Neuronal stem cell (in vitro differentiated cells): ENCODE measurements around the gene HEPHL1.

Source experiments
- DNase-seq: peaks from one replicate; pipeline ENCODE4 v3.0.0-alpha.2; 2013; ENCODE audit warnings: low spot score
- H2AFZ ChIP-seq: one replicate; pipeline ENCODE4 v1.6.1; 2013; ENCODE audit warnings: mild to moderate bottlenecking, low read length, inconsistent platforms
- H2AK5ac ChIP-seq: 2 replicates; pipeline ENCODE4 v1.6.1; 2013; ENCODE audit warnings: low read depth, mild to moderate bottlenecking, inconsistent platforms, low read length, moderate library complexity, mixed read lengths
- H2BK120ac ChIP-seq: 2 replicates; pipeline ENCODE4 v1.6.1; 2013; ENCODE audit warnings: low read depth, mild to moderate bottlenecking, inconsistent platforms, low read length, moderate library complexity, mixed read lengths
- H2BK12ac ChIP-seq: one replicate; pipeline ENCODE4 v1.6.1; 2013; ENCODE audit warnings: low read length, inconsistent platforms
- H2BK15ac ChIP-seq: 2 replicates; pipeline ENCODE4 v1.6.1; 2013; ENCODE audit warnings: mild to moderate bottlenecking, low read length, inconsistent platforms, mixed read lengths
- H2BK5ac ChIP-seq: one replicate; pipeline ENCODE4 v1.6.1; 2013; ENCODE audit warnings: inconsistent platforms, mild to moderate bottlenecking, low read length, moderate library complexity
- H3K14ac ChIP-seq: one replicate; pipeline ENCODE4 v1.6.1; 2013; ENCODE audit warnings: low read length, inconsistent platforms
- H3K18ac ChIP-seq: 2 replicates; pipeline ENCODE4 v1.6.1; 2013; ENCODE audit warnings: low read length, inconsistent platforms
- H3K23ac ChIP-seq: 2 replicates; pipeline ENCODE4 v1.6.1; 2013; ENCODE audit warnings: low read depth, mild to moderate bottlenecking, mixed read lengths, low read length, inconsistent platforms; ENCODE audit not compliant: poor library complexity
- H3K27ac ChIP-seq: replicated peaks from 3 replicates; pipeline ENCODE4 v1.5.1; 2013; ENCODE audit warnings: low read length, inconsistent platforms
- H3K27me3 ChIP-seq, 3 experiments: 2 replicates each; pipeline ENCODE4 v1.6.1; 2013; ENCODE audit warnings: low read length in 3 of 3, mild to moderate bottlenecking in 2 of 3, inconsistent platforms in 1 of 3, low read depth in 1 of 3, mixed read lengths in 1 of 3, moderate library complexity in 1 of 3; ENCODE audit not compliant: control insufficient read depth in 3 of 3, insufficient read depth in 3 of 3
- H3K36me3 ChIP-seq, 2 donors: replicated peaks in 1 of 2; 2 replicates each; pipeline ENCODE4 v1.6.1; 2013; ENCODE audit warnings: low read length in 2 of 2; ENCODE audit not compliant: control insufficient read depth in 2 of 2, insufficient read depth in 2 of 2
- H3K4ac ChIP-seq: 2 replicates; pipeline ENCODE4 v1.6.1; 2013; ENCODE audit warnings: inconsistent platforms, mild to moderate bottlenecking, low read length, moderate library complexity
- H3K4me1 ChIP-seq, 2 donors: 1 replicate in 1 of 2; 2 replicates in 1 of 2; pipeline ENCODE4 v1.6.1; 2013; ENCODE audit warnings: low read length in 2 of 2, low read depth in 1 of 2; ENCODE audit not compliant: control insufficient read depth in 2 of 2, insufficient read depth in 1 of 2
- H3K4me2 ChIP-seq: one replicate; pipeline ENCODE4 v1.6.1; 2013; ENCODE audit warnings: mild to moderate bottlenecking, low read length, inconsistent platforms; ENCODE audit not compliant: insufficient read depth, poor library complexity, severe bottlenecking
- H3K4me3 ChIP-seq, 2 donors: 2 replicates each; pipeline ENCODE4 v1.5.1; 2013; ENCODE audit warnings: low read length in 2 of 2, mild to moderate bottlenecking in 2 of 2, inconsistent platforms in 1 of 2, moderate library complexity in 1 of 2
- H3K79me1 ChIP-seq: one replicate; pipeline ENCODE4 v1.6.1; 2013; ENCODE audit warnings: low read depth, mild to moderate bottlenecking, inconsistent platforms, low read length, moderate library complexity
- H3K9ac ChIP-seq: one replicate; pipeline ENCODE4 v1.6.1; 2013; ENCODE audit warnings: mild to moderate bottlenecking, low read depth, low read length, inconsistent platforms; ENCODE audit not compliant: poor library complexity
- H3K9me3 ChIP-seq, 2 donors: replicated peaks in 1 of 2; 2 replicates each; pipeline versions ENCODE3 to v1.6.1; 2013; ENCODE audit warnings: low read length in 2 of 2, mild to moderate bottlenecking in 2 of 2, inconsistent platforms in 1 of 2, low read depth in 1 of 2, mixed read lengths in 1 of 2, moderate library complexity in 1 of 2; ENCODE audit not compliant: control insufficient read depth in 2 of 2, insufficient read depth in 1 of 2
- H4K8ac ChIP-seq: one replicate; pipeline ENCODE4 v1.6.1; 2013; ENCODE audit warnings: low read depth, mild to moderate bottlenecking, inconsistent platforms, low read length, moderate library complexity
- H4K91ac ChIP-seq: one replicate; pipeline ENCODE4 v1.6.1; 2013; ENCODE audit warnings: low read length, low read depth, mild to moderate bottlenecking, inconsistent platforms; ENCODE audit not compliant: poor library complexity
- WGBS, 2 donors: extraction: QIAGEN DNeasy Blood & Tissue Kit; methylation state at CpG; one replicate each; pipeline ENCODE4 v1.1.7; 2013; ENCODE audit warnings: missing lambda C conversion rate in 2 of 2, mixed read lengths in 1 of 2; ENCODE audit not compliant: insufficient read length in 2 of 2, insufficient replicate concordance in 1 of 2; ENCODE audit errors: extremely low coverage in 2 of 2; 5-methylcytosine and 5-hydroxymethylcytosine counted together

The HEPHL1 gene

GRCh38 chr11:94027210-94027609 lies 6.1 kb downstream of the HEPHL1 start:
- H3K79me1 ChIP-seq: no peaks in the 10 kb centered on the region
- H2BK120ac ChIP-seq: no peak overlapping the region
- H2BK12ac ChIP-seq: no peak overlapping the region
- no peak overlapping the region for H4K91ac ChIP-seq
- H2BK15ac ChIP-seq: no peak overlapping the region
- H3K23ac ChIP-seq: no peak overlapping the region
- H3K4me1 ChIP-seq: no peaks in the 10 kb centered on the region
- H2BK5ac ChIP-seq: no peak overlapping the region
- H3K9ac ChIP-seq: no peak overlapping the region
- no peak overlapping the region for H2AFZ ChIP-seq
- no peak overlapping the region for H3K4me2 ChIP-seq
- H3K9me3 ChIP-seq: no peaks in the 10 kb centered on the region
- no peak overlapping the region for H3K4ac ChIP-seq
- no peak overlapping the region for H3K14ac ChIP-seq
- no peak overlapping the region for H3K4me3 ChIP-seq
- DNase-seq: no peak
- H3K18ac ChIP-seq: no peak overlapping the region
- H2AK5ac ChIP-seq: no peak overlapping the region
- H3K36me3 ChIP-seq: no peaks in the 10 kb centered on the region
- no peak overlapping the region for H3K27ac ChIP-seq
- WGBS, 2 donors: no CpG with 5 or more reads among the region's 5 CpGs
- no peaks in the 10 kb centered on the region for H3K27me3 ChIP-seq
- no peak overlapping the region for H4K8ac ChIP-seq

GRCh38 chr11:94028436-94028835 lies 7.3 kb downstream of the HEPHL1 start:
- H3K9ac ChIP-seq: no peak overlapping the region
- no peak overlapping the region for H3K4ac ChIP-seq
- no peak overlapping the region for H3K18ac ChIP-seq
- no peak overlapping the region for H2AK5ac ChIP-seq
- H4K91ac ChIP-seq: no peak overlapping the region
- no peak overlapping the region for H3K23ac ChIP-seq
- H2BK12ac ChIP-seq: no peak overlapping the region
- no peaks in the 10 kb centered on the region for H3K36me3 ChIP-seq
- H2BK5ac ChIP-seq: no peak overlapping the region
- no peak overlapping the region for H3K4me2 ChIP-seq
- WGBS, 2 donors: no CpG with 5 or more reads among the region's 2 CpGs
- H3K4me3 ChIP-seq: no peak overlapping the region
- H3K4me1 ChIP-seq: no peaks in the 10 kb centered on the region
- H3K27ac ChIP-seq: no peak overlapping the region
- no peaks in the 10 kb centered on the region for H3K79me1 ChIP-seq
- no peak overlapping the region for H3K14ac ChIP-seq
- no peaks in the 10 kb centered on the region for H3K27me3 ChIP-seq
- H3K9me3 ChIP-seq: no peaks in the 10 kb centered on the region
- no peak overlapping the region for H2BK120ac ChIP-seq
- no peak overlapping the region for H2BK15ac ChIP-seq
- no peak for DNase-seq
- no peak overlapping the region for H2AFZ ChIP-seq
- no peak overlapping the region for H4K8ac ChIP-seq

- H3K27me3 ChIP-seq: no peaks in the 10 kb centered on the region
- H3K4ac ChIP-seq: no peak overlapping the region
- H3K4me1 ChIP-seq: no peaks in the 10 kb centered on the region
- no peak overlapping the region for H2AFZ ChIP-seq
- no peak overlapping the region for H3K4me3 ChIP-seq
- H3K23ac ChIP-seq: no peak overlapping the region
- H3K79me1 ChIP-seq: no peaks in the 10 kb centered on the region
- no peak for DNase-seq
- no peak overlapping the region for H3K9ac ChIP-seq
- H3K4me2 ChIP-seq: no peak overlapping the region
- H2BK5ac ChIP-seq: no peak overlapping the region
- no peak overlapping the region for H4K91ac ChIP-seq
- no peak overlapping the region for H2BK12ac ChIP-seq
- H3K36me3 ChIP-seq: no peaks in the 10 kb centered on the region
- H4K8ac ChIP-seq: no peak overlapping the region
- H3K14ac ChIP-seq: no peak overlapping the region
- H2BK15ac ChIP-seq: no peak overlapping the region
- H3K27ac ChIP-seq: no peak overlapping the region
- no peak overlapping the region for H3K18ac ChIP-seq
- WGBS, 2 donors: no CpG with 5 or more reads among the region's 1 CpG
- H3K9me3 ChIP-seq: no peaks in the 10 kb centered on the region
- H2AK5ac ChIP-seq: no peak overlapping the region
- no peak overlapping the region for H2BK120ac ChIP-seq
Observed at GRCh38 chr11:94030059-94030458, 8.9 kb downstream of the HEPHL1 start.

GRCh38 chr11:94031625-94032024 lies 10.5 kb downstream of the HEPHL1 start:
- no CpG with 5 or more reads among the region's 4 CpGs for WGBS, 2 donors
- no peak overlapping the region for H3K4me2 ChIP-seq
- H3K27me3 ChIP-seq: no peaks in the 10 kb centered on the region
- H3K9me3 ChIP-seq: no peaks in the 10 kb centered on the region
- H4K8ac ChIP-seq: no peak overlapping the region
- no peaks in the 10 kb centered on the region for H3K79me1 ChIP-seq
- no peaks in the 10 kb centered on the region for H3K4me1 ChIP-seq
- H2BK15ac ChIP-seq: no peak overlapping the region
- no peak overlapping the region for H2AK5ac ChIP-seq
- no peak overlapping the region for H3K18ac ChIP-seq
- no peak overlapping the region for H3K4ac ChIP-seq
- no peak overlapping the region for H3K27ac ChIP-seq
- no peak overlapping the region for H3K23ac ChIP-seq
- H2BK12ac ChIP-seq: no peak overlapping the region
- H2AFZ ChIP-seq: no peak overlapping the region
- no peak overlapping the region for H3K14ac ChIP-seq
- H4K91ac ChIP-seq: no peak overlapping the region
- no peak overlapping the region for H2BK120ac ChIP-seq
- DNase-seq: no peak
- no peaks in the 10 kb centered on the region for H3K36me3 ChIP-seq
- H3K9ac ChIP-seq: no peak overlapping the region
- H2BK5ac ChIP-seq: no peak overlapping the region
- H3K4me3 ChIP-seq: no peak overlapping the region
